Measurements from ENCODE around the gene EFCAB9.

DNA sequence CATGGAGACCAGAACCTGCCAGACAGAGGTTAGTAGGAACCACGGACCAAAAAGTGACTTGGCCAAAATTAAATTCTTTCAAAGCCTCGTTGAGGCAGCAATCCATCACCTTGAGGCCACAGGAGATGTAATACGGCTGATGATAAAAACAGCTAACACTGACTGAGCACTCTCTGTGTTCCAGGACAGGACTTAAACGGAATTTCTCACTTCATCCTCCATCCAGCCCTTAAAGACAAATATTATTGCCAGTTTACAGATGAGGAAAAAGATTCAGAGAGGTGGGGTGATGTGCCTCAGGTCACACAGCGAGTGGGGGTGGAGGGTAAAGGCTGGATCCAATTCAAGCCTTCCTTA lies 31.0 kb upstream of the EFCAB9 start:
- TF ChIP-seq GATA3 (IDR thresholded peaks at IDR 0.05; ENCODE audit: low read depth, low read length): no peak
- no peak for TF ChIP-seq GATA2 (IDR thresholded peaks at IDR 0.05; ENCODE audit: low read depth, low read length)
